Nephron progenitor cell (in vitro differentiated cells): Measurements from ENCODE around the gene MRPL32.

Experiments
- DNase-seq: peaks from one replicate; pipeline ENCODE4 v3.0.0; 2021
- H3K27ac Mint-ChIP-seq: 2 replicates; pipeline ENCODE4 v1.8.0; 2021; ENCODE audit warnings: mild to moderate bottlenecking, moderate library complexity, mixed read lengths
- H3K27me3 Mint-ChIP-seq: 2 replicates; pipeline ENCODE4 v1.8.0; 2021; ENCODE audit warnings: mild to moderate bottlenecking, low read depth, mixed read lengths; ENCODE audit not compliant: poor library complexity
- H3K36me3 Mint-ChIP-seq: 2 replicates; pipeline ENCODE4 v1.8.0; 2021; ENCODE audit warnings: low read depth, mixed read lengths
- H3K4me1 Mint-ChIP-seq: 2 replicates; pipeline ENCODE4 v1.8.0; 2021; ENCODE audit warnings: mixed read lengths
- H3K4me3 Mint-ChIP-seq: 2 replicates; pipeline ENCODE4 v1.8.0; 2021; ENCODE audit warnings: mild to moderate bottlenecking, moderate library complexity, mixed read lengths
- H3K9me3 Mint-ChIP-seq: 2 replicates; pipeline ENCODE4 v1.8.0; 2021; ENCODE audit warnings: mild to moderate bottlenecking, moderate library complexity, mixed read lengths
- TF ChIP-seq, protein P1 (sequence below): fragments of 200-600 bp; sonication (generic); IDR thresholded peaks from 2 replicates; pipeline ENCODE4 v1.5.0; 2021; ENCODE audit warnings: antibody characterized with exemption

Gene MRPL32

DNA sequence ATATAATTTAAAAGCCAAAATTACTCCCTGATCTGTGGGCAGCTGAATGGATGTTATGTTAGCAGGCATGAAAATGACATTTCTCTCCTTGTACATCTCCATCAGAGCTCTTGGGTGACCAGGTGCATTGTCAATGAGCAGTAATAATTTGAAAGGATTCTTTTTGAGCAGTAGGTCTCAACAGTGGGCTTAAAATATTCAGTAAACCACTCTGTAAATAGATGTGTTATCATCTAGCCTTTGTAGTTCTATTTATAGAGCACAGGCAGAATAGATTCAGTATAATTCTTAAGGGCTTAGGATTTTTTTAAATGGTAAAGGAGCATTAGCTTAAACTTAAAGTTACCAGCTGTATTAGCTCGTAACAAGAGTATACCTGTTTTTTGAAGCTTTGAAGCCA is 52.0 kb downstream of the MRPL32 start:
- H3K27ac Mint-ChIP-seq = no peak overlapping the region
- peaks cover 5% of the 10 kb centered on the region for H3K36me3 Mint-ChIP-seq
- H3K9me3 Mint-ChIP-seq = peaks cover 23% of the 10 kb centered on the region
- DNase-seq = no peak
- TF ChIP-seq, protein P1, sequence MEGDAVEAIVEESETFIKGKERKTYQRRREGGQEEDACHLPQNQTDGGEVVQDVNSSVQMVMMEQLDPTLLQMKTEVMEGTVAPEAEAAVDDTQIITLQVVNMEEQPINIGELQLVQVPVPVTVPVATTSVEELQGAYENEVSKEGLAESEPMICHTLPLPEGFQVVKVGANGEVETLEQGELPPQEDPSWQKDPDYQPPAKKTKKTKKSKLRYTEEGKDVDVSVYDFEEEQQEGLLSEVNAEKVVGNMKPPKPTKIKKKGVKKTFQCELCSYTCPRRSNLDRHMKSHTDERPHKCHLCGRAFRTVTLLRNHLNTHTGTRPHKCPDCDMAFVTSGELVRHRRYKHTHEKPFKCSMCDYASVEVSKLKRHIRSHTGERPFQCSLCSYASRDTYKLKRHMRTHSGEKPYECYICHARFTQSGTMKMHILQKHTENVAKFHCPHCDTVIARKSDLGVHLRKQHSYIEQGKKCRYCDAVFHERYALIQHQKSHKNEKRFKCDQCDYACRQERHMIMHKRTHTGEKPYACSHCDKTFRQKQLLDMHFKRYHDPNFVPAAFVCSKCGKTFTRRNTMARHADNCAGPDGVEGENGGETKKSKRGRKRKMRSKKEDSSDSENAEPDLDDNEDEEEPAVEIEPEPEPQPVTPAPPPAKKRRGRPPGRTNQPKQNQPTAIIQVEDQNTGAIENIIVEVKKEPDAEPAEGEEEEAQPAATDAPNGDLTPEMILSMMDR = no peak
- no peak overlapping the region for H3K4me3 Mint-ChIP-seq
- peaks cover 3% of the 10 kb centered on the region for H3K27me3 Mint-ChIP-seq
- no peaks in the 10 kb centered on the region for H3K4me1 Mint-ChIP-seq

DNA sequence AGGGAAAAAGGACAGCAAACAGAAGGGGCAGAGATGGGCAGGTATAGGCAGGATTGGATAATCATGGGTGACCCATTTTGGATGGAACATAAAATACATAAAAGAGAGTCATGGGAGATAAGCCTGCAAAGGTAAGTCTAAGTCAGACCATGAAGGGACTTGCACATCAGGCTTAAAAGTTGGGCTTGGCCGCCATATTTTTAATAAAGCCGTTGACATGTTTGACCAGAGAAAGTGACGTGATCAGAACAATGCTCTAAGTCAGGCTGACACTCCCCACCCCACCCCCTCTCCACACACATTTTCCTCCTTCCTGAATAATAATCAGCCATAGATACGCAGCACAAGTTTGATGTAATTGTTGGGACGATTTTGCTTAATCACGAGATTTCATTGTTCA is 54.0 kb downstream of the MRPL32 start:
- H3K27ac Mint-ChIP-seq = no peak overlapping the region
- H3K4me1 Mint-ChIP-seq = peaks cover under 1% of the 10 kb centered on the region
- no peak overlapping the region for H3K4me3 Mint-ChIP-seq
- H3K27me3 Mint-ChIP-seq = peaks cover 3% of the 10 kb centered on the region
- TF ChIP-seq, protein P1 = no peak
- peaks cover 23% of the 10 kb centered on the region for H3K9me3 Mint-ChIP-seq
- DNase-seq = no peak
- peaks cover 5% of the 10 kb centered on the region for H3K36me3 Mint-ChIP-seq

DNA sequence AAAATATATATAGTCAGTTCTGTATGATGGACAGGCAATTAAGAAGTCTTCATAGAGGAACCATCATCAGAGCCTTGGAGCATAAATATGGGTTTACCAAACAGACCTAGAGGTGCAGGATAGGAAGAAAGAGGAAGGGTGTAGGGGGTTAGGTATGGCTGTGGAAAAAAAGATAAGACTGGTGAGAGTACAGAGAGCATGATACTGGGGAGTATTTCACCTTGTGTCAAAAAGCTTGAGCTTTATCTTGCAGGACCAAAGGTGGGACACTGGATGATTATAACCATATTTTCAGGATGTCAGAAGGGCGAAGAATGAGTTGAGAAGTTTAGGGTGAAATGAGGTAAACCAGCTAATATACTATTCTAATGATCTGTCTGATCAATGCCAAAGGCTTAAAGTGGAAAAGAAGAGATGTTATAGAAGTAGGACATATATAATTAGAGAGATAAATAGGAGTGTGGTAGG is 54.6 kb downstream of the MRPL32 start:
- no peak for DNase-seq
- TF ChIP-seq, protein P1 = no peak
- peaks cover 3% of the 10 kb centered on the region for H3K27me3 Mint-ChIP-seq
- no peak overlapping the region for H3K27ac Mint-ChIP-seq
- H3K9me3 Mint-ChIP-seq = peaks cover 23% of the 10 kb centered on the region
- H3K4me3 Mint-ChIP-seq = no peak overlapping the region
- peaks cover 5% of the 10 kb centered on the region for H3K36me3 Mint-ChIP-seq
- peaks cover 6% of the 10 kb centered on the region for H3K4me1 Mint-ChIP-seq
